ENCODE measurements around the gene PATZ1. TPM values are rescaled to one million over a fixed set of nuclear protein-coding genes. Genes with fewer than 3 reads are reported as not detected.
"Not testable (repeated sequence)": the region's sequence is repeated elsewhere in the genome, so short reads cannot be mapped to it uniquely, and the experiment has no call there.

The PATZ1 gene
- total RNA-seq, 4 donors from 2014 or later: 15.7 to 18.0 (median 17.7) TPM

GRCh38 chr22:31327806-31328543 lies 18.2 kb downstream of the PATZ1 start:
- Histone ChIP-seq H3K27me3 (no peaks in the 10 kb centered on the region), H3K27ac (no peak overlapping the region), H3K4me3 (no peak overlapping the region), H3K4me1 (peaks cover 0 to under 1% (median 0%) of the 10 kb centered on the region in 3 donors), H3K36me3 (peaks cover 0 to 91% of the 10 kb centered on the region in 2 donors), H3K9me3 (no peaks in the 10 kb centered on the region)
- 100% methylated on average over 1 of the region's 9 CpGs; no CpG with 5 or more reads in 1 of the 2 donors for WGBS, 2 donors (ENCODE audit: low coverage in 1 of 2)
- ATAC-seq: peak; percentile 67
- TF ChIP-seq CTCF (IDR thresholded peaks at IDR 0.05) (no peak), POLR2AphosphoS5 (IDR thresholded peaks at IDR 0.05) (no peak)

- Histone ChIP-seq H3K4me3 (no peak overlapping the region), H3K4me1 (peaks cover 0 to 12% (median 0%) of the 10 kb centered on the region in 3 donors), H3K27me3 (no peaks in the 10 kb centered on the region), H3K9me3 (no peaks in the 10 kb centered on the region), H3K36me3 (peaks cover 0 to 80% of the 10 kb centered on the region in 2 donors), H3K27ac (no peak overlapping the region)
- ATAC-seq: no peak
- 88 to 94% methylated on average over 8 of the region's 9 CpGs for WGBS, 2 donors (ENCODE audit: low coverage in 1 of 2)
- TF ChIP-seq EP300 (IDR thresholded peaks at IDR 0.05) (no peak), POLR2A (IDR thresholded peaks at IDR 0.05) (no peak), POLR2AphosphoS5 (IDR thresholded peaks at IDR 0.05) (no peak), CTCF (IDR thresholded peaks at IDR 0.05) (no peak)
Observed at GRCh38 chr22:31326877-31327276, 19.3 kb downstream of the PATZ1 start.

GRCh38 chr22:31323578-31324550 lies 22.3 kb downstream of the PATZ1 start:
- Histone ChIP-seq H3K27ac (no peak overlapping the region), H3K9me3 (no peaks in the 10 kb centered on the region), H3K4me3 (no peak overlapping the region), H3K27me3 (no peaks in the 10 kb centered on the region), H3K36me3 (peaks cover 0 to 50% of the 10 kb centered on the region in 2 donors), H3K4me1 (peaks cover 0 to 13% (median 0%) of the 10 kb centered on the region in 3 donors)
- ATAC-seq: no peak
- no peak for TF ChIP-seq POLR2AphosphoS5 (IDR thresholded peaks at IDR 0.05)
- TF ChIP-seq POLR2A (IDR thresholded peaks at IDR 0.05): no peak
- TF ChIP-seq CTCF (IDR thresholded peaks at IDR 0.05): no peak
- TF ChIP-seq EP300 (IDR thresholded peaks at IDR 0.05): no peak
- 88 to 100% methylated on average over 1 to 6 of the region's 8 CpGs for WGBS, 2 donors (ENCODE audit: low coverage in 1 of 2)

- Histone ChIP-seq H3K4me1 (peaks cover 0 to 13% (median 0%) of the 10 kb centered on the region in 3 donors), H3K4me3 (no peak overlapping the region), H3K36me3 (peaks cover 0 to 25% of the 10 kb centered on the region in 2 donors), H3K27me3 (no peaks in the 10 kb centered on the region), H3K27ac (no peak overlapping the region), H3K9me3 (no peaks in the 10 kb centered on the region)
- no peak for ATAC-seq
- TF ChIP-seq EP300 (IDR thresholded peaks at IDR 0.05) (no peak), CTCF (IDR thresholded peaks at IDR 0.05) (no peak), POLR2AphosphoS5 (IDR thresholded peaks at IDR 0.05) (no peak), POLR2A (IDR thresholded peaks at IDR 0.05) (no peak)
- 81 to 100% methylated on average over 1 to 3 of the region's 4 CpGs for WGBS, 2 donors (ENCODE audit: low coverage in 1 of 2)
Observed at GRCh38 chr22:31321421-31321820, 24.7 kb downstream of the PATZ1 start.

GRCh38 chr22:31314220-31314619 lies 31.9 kb downstream of the PATZ1 start:
- 91% methylated on average over 1 of the region's 1 CpG; no CpG with 5 or more reads in 1 of the 2 donors for WGBS, 2 donors (ENCODE audit: low coverage in 1 of 2)
- H3K27me3 ChIP-seq, H3K4me3 ChIP-seq, ATAC-seq, H3K9me3 ChIP-seq, H3K27ac ChIP-seq, H3K36me3 ChIP-seq: not testable (repeated sequence)
- peaks cover 0 to 14% (median 8%) of the 10 kb centered on the region in 3 donors for H3K4me1 ChIP-seq
